ENCODE measurements around the gene GSK3A.

DNA sequence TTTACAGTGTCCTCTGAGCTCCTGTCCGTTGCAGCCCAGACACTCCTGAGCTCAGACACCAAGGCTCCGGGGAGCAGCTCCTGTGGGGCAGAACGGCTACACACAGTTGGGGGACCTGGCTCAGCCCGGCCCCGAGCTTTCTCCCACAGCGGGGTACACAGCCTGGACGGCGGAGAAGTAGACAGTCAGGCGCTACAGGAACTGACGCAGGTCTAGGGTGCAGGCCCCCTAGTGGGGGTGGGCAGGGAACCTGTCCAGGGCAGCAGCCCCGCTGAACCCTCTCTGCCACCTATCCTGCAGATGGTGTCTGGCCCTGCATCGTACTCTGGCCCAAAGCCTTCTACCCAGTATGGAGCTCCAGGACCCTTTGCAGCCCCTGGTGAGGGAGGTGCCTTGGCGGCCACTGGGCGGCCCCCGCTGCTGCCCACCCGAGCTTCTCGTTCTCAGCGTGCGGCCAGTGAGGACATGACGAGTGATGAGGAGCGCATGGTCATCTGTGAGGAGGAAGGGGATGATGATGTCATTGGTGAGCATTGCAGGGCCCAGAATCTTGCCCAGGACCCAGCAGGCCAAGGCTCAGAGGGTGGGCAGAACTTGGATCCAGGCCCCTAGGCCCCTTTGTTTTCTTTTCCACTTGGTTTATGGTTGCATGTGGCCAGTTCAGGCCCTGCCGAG lies 46.6 kb upstream of the GSK3A start:
- TF ChIP-seq, protein P1, sequence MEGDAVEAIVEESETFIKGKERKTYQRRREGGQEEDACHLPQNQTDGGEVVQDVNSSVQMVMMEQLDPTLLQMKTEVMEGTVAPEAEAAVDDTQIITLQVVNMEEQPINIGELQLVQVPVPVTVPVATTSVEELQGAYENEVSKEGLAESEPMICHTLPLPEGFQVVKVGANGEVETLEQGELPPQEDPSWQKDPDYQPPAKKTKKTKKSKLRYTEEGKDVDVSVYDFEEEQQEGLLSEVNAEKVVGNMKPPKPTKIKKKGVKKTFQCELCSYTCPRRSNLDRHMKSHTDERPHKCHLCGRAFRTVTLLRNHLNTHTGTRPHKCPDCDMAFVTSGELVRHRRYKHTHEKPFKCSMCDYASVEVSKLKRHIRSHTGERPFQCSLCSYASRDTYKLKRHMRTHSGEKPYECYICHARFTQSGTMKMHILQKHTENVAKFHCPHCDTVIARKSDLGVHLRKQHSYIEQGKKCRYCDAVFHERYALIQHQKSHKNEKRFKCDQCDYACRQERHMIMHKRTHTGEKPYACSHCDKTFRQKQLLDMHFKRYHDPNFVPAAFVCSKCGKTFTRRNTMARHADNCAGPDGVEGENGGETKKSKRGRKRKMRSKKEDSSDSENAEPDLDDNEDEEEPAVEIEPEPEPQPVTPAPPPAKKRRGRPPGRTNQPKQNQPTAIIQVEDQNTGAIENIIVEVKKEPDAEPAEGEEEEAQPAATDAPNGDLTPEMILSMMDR (conservative IDR thresholded peaks at IDR 0.05; ENCODE audit: low read depth in 2 of 2), result no peak
- TF ChIP-seq POLR2AphosphoS5 (IDR thresholded peaks at IDR 0.05; ENCODE audit: low read depth), result no peak
- TF ChIP-seq, protein P2, sequence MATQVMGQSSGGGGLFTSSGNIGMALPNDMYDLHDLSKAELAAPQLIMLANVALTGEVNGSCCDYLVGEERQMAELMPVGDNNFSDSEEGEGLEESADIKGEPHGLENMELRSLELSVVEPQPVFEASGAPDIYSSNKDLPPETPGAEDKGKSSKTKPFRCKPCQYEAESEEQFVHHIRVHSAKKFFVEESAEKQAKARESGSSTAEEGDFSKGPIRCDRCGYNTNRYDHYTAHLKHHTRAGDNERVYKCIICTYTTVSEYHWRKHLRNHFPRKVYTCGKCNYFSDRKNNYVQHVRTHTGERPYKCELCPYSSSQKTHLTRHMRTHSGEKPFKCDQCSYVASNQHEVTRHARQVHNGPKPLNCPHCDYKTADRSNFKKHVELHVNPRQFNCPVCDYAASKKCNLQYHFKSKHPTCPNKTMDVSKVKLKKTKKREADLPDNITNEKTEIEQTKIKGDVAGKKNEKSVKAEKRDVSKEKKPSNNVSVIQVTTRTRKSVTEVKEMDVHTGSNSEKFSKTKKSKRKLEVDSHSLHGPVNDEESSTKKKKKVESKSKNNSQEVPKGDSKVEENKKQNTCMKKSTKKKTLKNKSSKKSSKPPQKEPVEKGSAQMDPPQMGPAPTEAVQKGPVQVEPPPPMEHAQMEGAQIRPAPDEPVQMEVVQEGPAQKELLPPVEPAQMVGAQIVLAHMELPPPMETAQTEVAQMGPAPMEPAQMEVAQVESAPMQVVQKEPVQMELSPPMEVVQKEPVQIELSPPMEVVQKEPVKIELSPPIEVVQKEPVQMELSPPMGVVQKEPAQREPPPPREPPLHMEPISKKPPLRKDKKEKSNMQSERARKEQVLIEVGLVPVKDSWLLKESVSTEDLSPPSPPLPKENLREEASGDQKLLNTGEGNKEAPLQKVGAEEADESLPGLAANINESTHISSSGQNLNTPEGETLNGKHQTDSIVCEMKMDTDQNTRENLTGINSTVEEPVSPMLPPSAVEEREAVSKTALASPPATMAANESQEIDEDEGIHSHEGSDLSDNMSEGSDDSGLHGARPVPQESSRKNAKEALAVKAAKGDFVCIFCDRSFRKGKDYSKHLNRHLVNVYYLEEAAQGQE (IDR thresholded peaks at IDR 0.05; ENCODE audit: unreplicated experiment), result no peak
- no peak for TF ChIP-seq EZH2phosphoT487 (IDR thresholded peaks at IDR 0.05; ENCODE audit: unreplicated experiment)
- no peak for TF ChIP-seq CREB1 (CRISPR knock-in tag; IDR thresholded peaks at IDR 0.05; ENCODE audit: low read depth)
